Suprapubic skin (tissue), 4 donors: ENCODE measurements around the gene TTLL3. TPM values are rescaled to one million over a fixed set of nuclear protein-coding genes. Genes with fewer than 3 reads are reported as not detected.

ENCODE experiments used
- DNase-seq, 2 donors: peaks; one replicate each; pipeline ENCODE4 v3.0.0-alpha.2; 2019; ENCODE audit warnings: low spot score in 2 of 2
- H3K27ac ChIP-seq: fragments of 200-600 bp; sonication (generic); one replicate; pipeline ENCODE4 v1.5.1; 2019
- H3K27me3 ChIP-seq: fragments of 200-600 bp; sonication (generic); one replicate; pipeline ENCODE4 v1.5.1; 2019
- H3K36me3 ChIP-seq: fragments of 200-600 bp; sonication (generic); one replicate; pipeline ENCODE4 v1.5.1; 2019
- H3K4me1 ChIP-seq: fragments of 200-600 bp; sonication (generic); one replicate; pipeline ENCODE4 v1.5.1; 2019
- H3K4me3 ChIP-seq: fragments of 200-600 bp; sonication (generic); one replicate; pipeline ENCODE4 v1.5.1; 2019; ENCODE audit warnings: mild to moderate bottlenecking
- H3K9me3 ChIP-seq: fragments of 200-600 bp; sonication (generic); one replicate; pipeline ENCODE4 v1.5.1; 2019
- EP300 ChIP-seq: sonication (generic); formaldehyde crosslinking; IDR thresholded peaks from one replicate; pipeline ENCODE4 v1.6.1; 2017; ENCODE audit warnings: antibody characterized with exemption
- POLR2A ChIP-seq, 2 donors: fragments of 450-650 bp; IDR thresholded peaks; one replicate each; pipeline ENCODE4 v1.6.1; 2017; ENCODE audit warnings: antibody characterized with exemption in 2 of 2, mild to moderate bottlenecking in 2 of 2, moderate library complexity in 2 of 2
- POLR2AphosphoS5 ChIP-seq, 3 donors: sonication (generic); formaldehyde crosslinking; IDR thresholded peaks; one replicate each; pipeline ENCODE4 v1.6.1; 2017; ENCODE audit warnings: antibody characterized with exemption in 3 of 3
- WGBS: methylation state at CpG from one replicate; pipeline ENCODE4 v1.1.5; 2018; 5-methylcytosine and 5-hydroxymethylcytosine counted together
- total RNA-seq, 4 donors: library from RNA; depleted of rRNA; stranded (reverse); fragments of >200 nt; gene quantifications; one replicate each; pipeline ENCODE4 v1.1.0, GENCODE V29; 2016
- TF ChIP-seq, protein P1 (sequence below), 2 donors: fragments of 200-600 bp in 1 of 2; fragments of 450-650 bp in 1 of 2; sonication (generic) in 1 of 2; IDR thresholded peaks; one replicate each; pipeline ENCODE4 v1.5.1; 2016 to 2019; ENCODE audit warnings: antibody characterized with exemption in 2 of 2, mild to moderate bottlenecking in 1 of 2, moderate library complexity in 1 of 2

Gene TTLL3
- total RNA-seq, 4 donors from 2014 or later: 42.4 to 286 (median 83.3) TPM

- peak overlapping the region; percentile 93 for H3K4me3 ChIP-seq
- WGBS: 66% methylated on average over 4 of the region's 4 CpGs
- H3K36me3 ChIP-seq: peaks cover 43% of the 10 kb centered on the region
Observed at GRCh38 chr3:9809239-9809614, 835 bp upstream of the TTLL3 start.

GRCh38 chr3:9810433-9810770 lies 340 bp downstream of the TTLL3 start:
- TF ChIP-seq POLR2AphosphoS5 (IDR thresholded peaks at IDR 0.05): no peak
- no peak for TF ChIP-seq POLR2A (IDR thresholded peaks at IDR 0.05)
- TF ChIP-seq, protein P1, sequence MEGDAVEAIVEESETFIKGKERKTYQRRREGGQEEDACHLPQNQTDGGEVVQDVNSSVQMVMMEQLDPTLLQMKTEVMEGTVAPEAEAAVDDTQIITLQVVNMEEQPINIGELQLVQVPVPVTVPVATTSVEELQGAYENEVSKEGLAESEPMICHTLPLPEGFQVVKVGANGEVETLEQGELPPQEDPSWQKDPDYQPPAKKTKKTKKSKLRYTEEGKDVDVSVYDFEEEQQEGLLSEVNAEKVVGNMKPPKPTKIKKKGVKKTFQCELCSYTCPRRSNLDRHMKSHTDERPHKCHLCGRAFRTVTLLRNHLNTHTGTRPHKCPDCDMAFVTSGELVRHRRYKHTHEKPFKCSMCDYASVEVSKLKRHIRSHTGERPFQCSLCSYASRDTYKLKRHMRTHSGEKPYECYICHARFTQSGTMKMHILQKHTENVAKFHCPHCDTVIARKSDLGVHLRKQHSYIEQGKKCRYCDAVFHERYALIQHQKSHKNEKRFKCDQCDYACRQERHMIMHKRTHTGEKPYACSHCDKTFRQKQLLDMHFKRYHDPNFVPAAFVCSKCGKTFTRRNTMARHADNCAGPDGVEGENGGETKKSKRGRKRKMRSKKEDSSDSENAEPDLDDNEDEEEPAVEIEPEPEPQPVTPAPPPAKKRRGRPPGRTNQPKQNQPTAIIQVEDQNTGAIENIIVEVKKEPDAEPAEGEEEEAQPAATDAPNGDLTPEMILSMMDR (IDR thresholded peaks at IDR 0.05): no peak
- no peak for TF ChIP-seq EP300
- Histone ChIP-seq H3K36me3 (peaks cover 39% of the 10 kb centered on the region), H3K27ac (peak overlapping the region; percentile 96), H3K4me3 (peak overlapping the region; percentile 93), H3K27me3 (no peaks in the 10 kb centered on the region), H3K9me3 (no peaks in the 10 kb centered on the region), H3K4me1 (peaks cover 20% of the 10 kb centered on the region)
- 0% methylated on average over 18 of the region's 18 CpGs for WGBS
- no peak for DNase-seq

More at GRCh38 chr3:9809239-9809614, 835 bp upstream of the TTLL3 start:
- Histone ChIP-seq H3K4me1 (peaks cover 20% of the 10 kb centered on the region), H3K27ac (peak overlapping the region; percentile 96), H3K9me3 (no peaks in the 10 kb centered on the region), H3K27me3 (no peaks in the 10 kb centered on the region)
- no peak for DNase-seq
- TF ChIP-seq POLR2A (IDR thresholded peaks at IDR 0.05) (no peak), POLR2AphosphoS5 (IDR thresholded peaks at IDR 0.05) (no peak), EP300 (no peak)
- TF ChIP-seq, protein P1 (IDR thresholded peaks at IDR 0.05): no peak

DNA sequence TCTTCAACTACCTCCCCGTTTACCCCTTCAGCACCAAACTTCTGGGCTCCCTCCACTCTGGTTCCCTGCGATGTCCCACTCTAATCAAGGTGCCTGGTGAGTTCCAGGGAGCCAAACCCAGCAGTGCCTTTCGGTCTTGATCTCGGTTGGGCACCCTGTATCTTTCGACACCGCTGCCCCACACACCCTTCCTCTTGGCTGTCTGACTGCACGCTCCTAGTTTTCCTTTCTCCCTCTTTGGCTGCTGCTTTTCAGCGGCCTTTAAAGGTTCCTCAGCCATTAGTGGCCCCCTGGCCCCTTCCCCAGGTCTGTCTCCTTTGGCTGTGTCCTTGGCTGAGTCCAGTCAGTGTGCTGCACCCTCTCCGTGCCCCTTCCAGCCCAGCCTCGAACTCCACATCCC lies 784 bp downstream of the TTLL3 start:
- no peaks in the 10 kb centered on the region for H3K27me3 ChIP-seq
- H3K9me3 ChIP-seq: no peaks in the 10 kb centered on the region
- peak overlapping the region; percentile 93 for H3K4me3 ChIP-seq
- H3K4me1 ChIP-seq: peaks cover 20% of the 10 kb centered on the region
- 32% methylated on average over 10 of the region's 10 CpGs for WGBS
- DNase-seq: no peak
- TF ChIP-seq POLR2A (IDR thresholded peaks at IDR 0.05) (no peak), EP300 (no peak), POLR2AphosphoS5 (IDR thresholded peaks at IDR 0.05) (no peak)
- TF ChIP-seq, protein P1 (IDR thresholded peaks at IDR 0.05): no peak
- peak overlapping the region; percentile 96 for H3K27ac ChIP-seq
- H3K36me3 ChIP-seq: peaks cover 39% of the 10 kb centered on the region

DNA sequence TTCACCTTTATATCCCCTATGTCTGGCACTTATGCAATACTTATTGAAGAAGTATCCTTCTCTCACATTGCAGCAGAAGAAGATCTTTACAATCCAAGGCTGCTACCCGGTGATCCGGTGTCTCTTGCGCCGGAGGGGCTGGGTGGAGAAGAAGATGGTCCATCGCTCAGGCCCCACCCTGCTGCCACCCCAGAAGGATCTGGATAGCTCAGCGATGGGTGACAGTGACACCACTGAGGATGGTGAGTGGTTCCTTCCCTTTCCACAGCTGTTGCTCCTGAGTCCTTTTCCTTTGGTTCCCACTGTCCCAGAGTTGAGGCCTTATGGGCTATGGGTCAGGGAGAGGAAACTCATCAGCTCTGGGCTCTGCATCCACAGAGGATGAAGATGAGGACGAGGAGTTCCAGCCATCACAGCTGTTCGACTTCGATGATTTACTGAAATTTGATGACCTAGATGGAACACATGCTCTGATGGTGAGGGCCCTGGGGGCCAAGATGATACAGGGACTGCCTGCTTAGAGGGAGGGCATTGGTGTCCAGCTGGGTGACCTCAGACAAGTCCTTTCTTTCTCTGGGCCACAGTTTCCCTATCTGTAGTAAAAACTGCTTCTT lies 2.9 kb downstream of the TTLL3 start:
- 94% methylated on average over 9 of the region's 9 CpGs for WGBS
- TF ChIP-seq EP300 (no peak), POLR2A (IDR thresholded peaks at IDR 0.05) (no peak), POLR2AphosphoS5 (IDR thresholded peaks at IDR 0.05) (no peak)
- TF ChIP-seq, protein P1 (IDR thresholded peaks at IDR 0.05): no peak
- no peaks in the 10 kb centered on the region for H3K9me3 ChIP-seq
- H3K27ac ChIP-seq: no peak overlapping the region
- no peaks in the 10 kb centered on the region for H3K27me3 ChIP-seq
- H3K36me3 ChIP-seq: peaks cover 26% of the 10 kb centered on the region
- no peak for DNase-seq
- H3K4me3 ChIP-seq: no peak overlapping the region
- peaks cover 20% of the 10 kb centered on the region for H3K4me1 ChIP-seq

GRCh38 chr3:9815986-9816385 lies 5.9 kb downstream of the TTLL3 start:
- WGBS: 94% methylated on average over 9 of the region's 9 CpGs
- no peak for TF ChIP-seq POLR2A (IDR thresholded peaks at IDR 0.05)
- no peak for TF ChIP-seq POLR2AphosphoS5 (IDR thresholded peaks at IDR 0.05)
- TF ChIP-seq, protein P1 (IDR thresholded peaks at IDR 0.05): no peak
- no peak for TF ChIP-seq EP300
- peaks cover 3% of the 10 kb centered on the region for H3K4me1 ChIP-seq
- H3K9me3 ChIP-seq: no peaks in the 10 kb centered on the region
- peaks cover 33% of the 10 kb centered on the region for H3K36me3 ChIP-seq
- no peak overlapping the region for H3K4me3 ChIP-seq
- no peak for DNase-seq
- H3K27me3 ChIP-seq: no peaks in the 10 kb centered on the region
- H3K27ac ChIP-seq: no peak overlapping the region
